NCI-H446 treated with DMSO at 0.1 percent for 48 hours (cell line): ENCODE measurements around the gene PREP.

Experiments used
- DNase-seq: peaks from one replicate; lab custom pipeline; 2025; lab: John Stamatoyannopoulos, UW

PREP gene

DNA sequence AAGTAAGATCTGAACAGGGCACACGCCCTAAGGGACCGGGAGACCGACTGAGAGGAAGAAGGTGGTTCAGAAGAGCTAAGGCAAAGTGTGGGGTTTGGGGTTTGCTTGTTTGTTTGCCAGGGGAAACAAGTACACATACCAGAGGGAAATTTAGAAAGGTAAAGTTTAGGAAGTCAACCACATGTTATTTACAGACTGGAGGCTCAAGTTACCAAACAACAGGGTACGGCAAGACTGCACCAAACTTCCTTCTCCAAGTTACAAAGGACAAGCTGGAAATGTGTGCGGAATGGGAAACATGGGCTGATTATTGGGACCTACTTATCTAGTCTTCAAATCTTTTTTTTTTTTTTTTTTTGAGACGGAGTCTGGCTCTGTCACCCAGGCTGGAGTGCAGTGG, 11.2 kb downstream of the PREP start:
- DNase-seq = no peak

- DNase-seq = no peak
Observed at GRCh38 chr6:105389543-105389942, 13.3 kb downstream of the PREP start.

DNA sequence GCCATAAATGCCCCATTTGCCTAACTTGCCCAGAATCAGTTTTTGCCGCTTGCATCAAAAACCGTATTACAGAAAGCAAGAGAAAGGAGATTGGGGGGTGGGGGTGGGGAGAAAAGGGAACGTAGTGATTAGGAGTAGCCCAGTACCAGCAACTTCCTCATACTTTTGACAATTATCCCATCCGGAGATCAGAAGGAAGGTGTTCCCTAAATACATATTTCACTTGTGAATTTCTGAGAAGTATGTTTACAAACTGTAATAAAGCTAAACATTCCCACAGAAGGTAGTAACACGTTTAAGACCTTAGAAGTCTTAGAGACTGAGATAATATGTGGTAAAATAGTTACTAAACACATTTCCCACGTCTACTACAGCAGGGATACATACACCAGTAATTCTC, 14.5 kb downstream of the PREP start:
- DNase-seq = no peak

DNA sequence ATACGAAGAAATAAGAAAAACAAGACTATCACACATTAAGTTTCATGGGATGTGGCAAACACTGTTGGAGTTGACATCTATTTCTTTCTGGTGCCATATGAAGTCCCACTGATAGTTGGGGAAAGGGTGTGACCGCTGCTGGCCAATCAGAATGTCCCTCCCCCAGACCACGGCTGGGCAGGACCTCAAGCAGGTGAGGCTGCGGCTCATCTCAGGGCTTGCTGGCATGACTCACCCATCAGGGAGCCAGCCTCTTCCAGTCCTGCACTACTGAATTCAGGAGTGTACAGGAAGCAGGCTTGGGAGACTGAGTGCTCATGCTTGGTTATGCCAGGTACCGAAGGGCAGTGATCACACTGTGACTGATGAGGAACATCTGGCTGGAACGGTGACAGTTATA, 18.9 kb downstream of the PREP start:
- DNase-seq = no peak

GRCh38 chr6:105382958-105383357, 19.9 kb downstream of the PREP start:
- DNase-seq = no peak

DNA sequence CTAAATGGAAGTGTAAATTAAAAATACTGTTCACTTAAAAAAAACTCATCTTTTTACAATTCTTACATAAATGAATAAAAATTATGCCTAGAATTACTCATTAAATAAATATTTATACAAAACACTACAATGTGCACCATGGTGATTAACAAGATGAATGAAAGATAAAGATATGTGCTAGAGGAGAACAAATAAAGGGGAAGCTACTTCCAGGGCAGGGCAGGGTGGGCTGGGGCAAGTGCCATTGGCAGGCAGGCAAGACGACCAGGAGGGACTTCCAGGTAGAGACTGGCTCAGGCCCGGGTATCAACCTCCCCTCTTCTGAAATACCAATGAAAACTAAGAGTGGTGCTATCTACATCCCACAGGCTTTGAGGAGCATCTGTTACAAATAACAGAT, 20.4 kb downstream of the PREP start:
- no peak for DNase-seq

- DNase-seq = no peak
Observed at GRCh38 chr6:105380634-105381033, 22.2 kb downstream of the PREP start.

DNA sequence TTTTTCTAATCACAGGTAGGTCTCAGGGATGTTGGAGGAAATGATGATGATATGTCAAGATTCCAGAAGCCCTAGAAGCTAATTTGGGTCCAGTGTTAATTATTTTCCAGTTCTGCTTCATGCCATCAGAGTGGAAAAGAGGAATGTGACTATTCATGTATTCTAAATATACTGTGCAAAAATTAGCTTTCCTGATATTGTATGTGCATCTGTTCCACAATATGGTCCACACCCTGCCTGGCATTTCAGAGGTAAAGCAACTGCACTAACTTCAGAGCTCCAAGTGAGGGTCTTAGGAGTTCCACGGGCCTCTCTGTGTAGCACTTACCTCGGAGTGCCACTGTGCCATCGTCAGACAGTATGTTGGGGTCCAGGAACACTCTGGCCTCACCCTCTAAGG, 27.1 kb downstream of the PREP start:
- no peak for DNase-seq

GRCh38 chr6:105374010-105374420, 28.9 kb downstream of the PREP start:
- DNase-seq = no peak

GRCh38 chr6:105373481-105373880, 29.4 kb downstream of the PREP start:
- DNase-seq = no peak

DNA sequence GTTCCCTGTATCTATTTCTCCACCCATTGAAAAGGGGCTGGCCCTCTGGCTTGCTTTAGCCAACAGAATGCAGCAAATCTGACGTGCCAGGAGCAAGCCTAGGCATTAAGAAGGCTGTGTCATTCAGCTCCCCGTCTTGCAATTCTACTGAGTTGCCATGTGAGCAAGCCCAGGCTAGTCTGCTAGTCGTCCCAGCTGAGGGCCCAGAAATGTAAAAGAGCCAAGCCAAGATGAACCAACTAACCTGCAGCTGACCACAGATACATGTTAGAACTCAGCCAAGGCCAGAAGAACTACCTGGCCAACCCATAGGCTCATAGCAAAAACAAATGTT, 30.1 kb downstream of the PREP start:
- DNase-seq = no peak

DNA sequence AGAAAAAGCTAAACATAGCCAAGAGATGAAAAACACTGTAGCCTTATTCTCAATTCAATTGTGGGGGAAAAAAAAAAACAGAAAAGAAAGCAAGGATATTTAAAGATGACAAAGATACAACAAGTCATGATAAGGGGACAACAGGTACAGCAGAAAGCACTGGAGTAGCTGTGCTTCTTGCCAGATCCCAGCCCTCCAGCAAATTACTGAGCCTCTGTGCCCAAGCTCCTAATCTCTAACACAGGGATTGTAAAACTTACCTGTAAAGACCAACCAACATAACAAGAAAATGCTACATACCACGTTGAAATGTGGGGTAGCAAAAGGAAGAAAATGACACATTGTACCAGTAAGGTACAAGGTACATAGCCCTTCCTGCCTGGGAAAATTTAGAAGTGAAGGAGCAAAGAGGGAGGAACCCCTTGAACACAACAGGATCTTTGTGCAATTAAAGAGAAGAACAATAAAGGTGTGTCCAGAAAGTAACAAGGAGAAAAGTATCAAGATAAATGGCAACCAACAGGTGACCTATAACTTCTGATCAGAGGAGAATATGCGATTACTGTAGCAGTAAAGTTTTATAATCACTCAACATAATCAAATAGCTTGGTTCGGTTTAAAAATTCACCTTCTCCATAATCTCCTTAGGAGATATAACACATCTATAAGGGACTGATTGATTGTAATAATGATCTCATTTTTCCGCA, 30.6 kb downstream of the PREP start:
- no peak for DNase-seq

- no peak for DNase-seq
Observed at GRCh38 chr6:105370351-105370750, 32.5 kb downstream of the PREP start.

- DNase-seq = no peak
Observed at GRCh38 chr6:105369145-105369544, 33.7 kb downstream of the PREP start.

GRCh38 chr6:105364243-105364642, 38.6 kb downstream of the PREP start:
- DNase-seq = no peak

DNA sequence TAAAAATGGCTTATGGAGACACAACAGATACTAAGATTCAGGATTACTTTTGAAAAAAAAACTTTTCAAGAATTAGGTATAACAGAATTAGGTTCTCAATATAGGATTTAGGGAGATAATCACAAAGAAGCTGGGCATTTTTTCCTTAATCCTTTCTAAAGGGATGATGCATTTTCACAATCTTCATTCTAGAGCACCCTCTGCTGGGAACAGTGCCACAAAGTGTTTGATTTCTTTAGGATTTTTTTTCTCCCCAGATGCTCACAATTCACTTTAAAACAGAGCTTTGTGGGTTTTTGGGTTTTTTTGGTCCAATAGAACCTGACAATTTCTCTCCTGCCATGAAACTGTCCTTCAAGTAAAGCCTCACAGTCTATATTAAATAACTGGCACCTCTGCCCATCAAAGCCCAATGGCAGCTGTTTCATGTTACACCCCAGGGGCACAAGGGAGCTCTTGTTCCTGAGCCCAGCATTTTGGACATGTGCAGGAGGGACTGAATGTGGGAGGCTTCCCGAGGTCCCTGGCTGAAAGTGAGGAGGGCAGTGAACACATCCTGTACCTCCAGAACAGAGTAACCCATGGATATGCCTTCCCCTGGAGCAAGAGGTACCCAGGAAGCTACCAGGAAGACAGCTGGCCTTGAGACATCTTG, 39.7 kb downstream of the PREP start:
- DNase-seq = no peak

DNA sequence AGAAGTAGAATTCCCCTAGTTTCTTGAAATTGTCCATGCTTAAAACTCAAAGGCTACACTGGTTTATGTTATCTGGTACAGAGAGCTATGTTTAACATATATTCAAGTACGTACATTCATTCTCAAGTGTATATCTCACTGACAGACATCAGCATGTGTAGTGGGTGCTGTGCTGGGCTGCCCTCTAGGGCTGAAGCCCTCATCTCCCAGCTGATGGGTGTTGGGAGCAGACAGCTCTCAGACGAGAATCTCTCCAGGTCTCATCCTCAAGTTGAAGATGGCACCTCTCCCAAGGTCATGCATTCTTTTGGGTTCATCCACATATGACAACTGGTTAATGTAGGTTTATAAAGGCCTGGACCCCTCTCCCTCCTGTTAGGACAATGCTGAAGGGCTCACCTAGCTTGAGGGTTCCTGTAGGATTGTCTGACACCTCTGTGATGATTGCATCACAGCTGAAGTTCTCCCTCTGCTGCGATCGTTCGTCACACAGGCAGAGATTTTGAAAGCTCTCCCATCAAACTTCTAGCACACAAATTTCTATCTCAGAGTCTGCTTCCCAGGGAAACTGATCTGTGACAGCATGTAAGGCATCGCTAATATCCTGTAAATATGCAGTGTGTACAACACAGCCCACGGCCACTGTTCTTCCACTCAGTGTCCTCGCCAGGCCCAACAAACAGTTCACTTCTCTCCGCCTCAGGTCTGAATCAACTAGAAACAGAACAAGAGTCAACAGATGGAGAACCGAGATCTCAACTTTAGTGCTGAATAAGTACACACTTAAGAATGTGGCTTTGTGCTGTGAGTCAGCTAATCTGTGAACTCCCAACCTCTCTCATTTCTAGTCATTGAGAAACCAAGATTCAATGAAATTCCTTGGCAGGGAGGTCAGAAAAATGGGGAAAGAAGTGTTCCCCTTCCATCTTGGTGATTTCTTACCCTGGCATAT, 43.2 kb downstream of the PREP start:
- DNase-seq = no peak

DNA sequence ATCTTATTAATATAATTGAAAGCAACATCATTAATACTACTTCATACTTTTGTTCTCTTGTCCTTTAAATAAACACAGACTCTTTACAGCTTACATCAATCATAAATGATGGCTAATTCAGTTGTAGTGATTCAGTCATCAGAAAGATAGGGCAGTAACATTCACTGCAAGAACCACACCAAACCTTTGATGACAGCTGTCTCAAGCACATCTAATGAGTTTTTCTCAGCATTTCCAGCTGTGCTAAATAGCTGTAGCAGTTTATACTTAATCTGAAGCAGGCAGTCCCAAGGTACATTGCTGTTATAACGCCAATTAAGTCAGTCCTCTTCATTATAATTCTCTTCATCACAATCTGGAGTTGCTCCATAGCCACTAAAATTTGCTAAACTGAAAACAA, 45.7 kb downstream of the PREP start:
- DNase-seq = no peak

DNA sequence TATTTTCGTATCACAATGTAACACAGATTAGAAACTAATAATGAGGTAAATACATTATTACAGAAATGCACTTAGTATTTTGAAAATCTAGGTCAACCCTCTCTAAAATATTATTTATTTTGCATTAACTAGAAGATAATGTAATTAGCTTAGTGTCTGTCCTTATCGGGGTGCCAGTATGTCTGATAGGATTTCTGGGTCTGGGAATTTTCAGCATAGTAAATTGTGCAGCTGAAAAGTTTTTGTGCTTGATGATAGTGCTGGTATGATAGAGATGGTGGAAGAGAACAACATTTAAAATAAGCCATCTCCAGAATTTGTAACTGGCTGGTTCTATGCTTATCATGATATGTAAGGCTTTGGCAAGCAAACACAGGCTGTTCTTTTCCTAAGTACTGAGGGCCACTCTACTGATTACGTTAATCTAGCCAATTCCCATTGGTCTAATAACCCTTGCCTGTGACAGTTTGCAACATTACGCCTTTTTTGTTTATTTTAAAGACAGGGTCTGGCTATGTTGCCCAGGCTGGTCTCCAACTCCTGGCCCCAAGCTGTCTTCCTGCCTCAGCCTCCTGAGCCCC, 50.8 kb downstream of the PREP start:
- no peak for DNase-seq

- DNase-seq = no peak
Observed at GRCh38 chr6:105348897-105349296, 54.0 kb downstream of the PREP start.

DNA sequence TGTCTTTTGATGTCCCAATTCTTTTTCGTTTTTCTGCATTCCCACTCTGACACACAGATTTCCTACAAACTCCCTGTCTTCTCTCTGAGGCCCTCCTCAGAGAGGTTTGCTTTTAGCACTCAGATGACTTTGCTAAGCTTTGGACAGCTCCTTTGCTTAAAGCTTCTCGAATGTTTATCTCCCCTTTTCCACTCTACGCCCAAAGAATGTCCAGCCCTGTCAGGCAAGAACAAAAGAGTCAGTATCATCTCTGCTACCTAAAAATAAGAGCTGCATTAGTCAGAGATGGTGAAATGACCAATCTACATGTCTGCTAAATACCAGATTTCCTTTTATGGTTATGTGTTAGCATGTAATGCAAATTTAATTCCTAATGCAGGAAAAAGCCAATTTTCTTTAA, 56.8 kb downstream of the PREP start:
- no peak for DNase-seq

- DNase-seq = no peak
Observed at GRCh38 chr6:105345506-105345905, 57.4 kb downstream of the PREP start.
